HG02943 (cell line): ENCODE results near the gene ELP4.
"Not testable (repeated sequence)": the region's sequence is repeated elsewhere in the genome, so short reads cannot be mapped to it uniquely, and the experiment has no call there.

ENCODE experiments used
- ATAC-seq: cut with Tn5 transposase; IDR thresholded peaks from one replicate; pipeline ENCODE4 v1.9.1; 2021; ENCODE audit warnings: mild to moderate bottlenecking, low read depth, moderate library complexity; ENCODE audit not compliant: unreplicated experiment

The ELP4 gene, protein sequence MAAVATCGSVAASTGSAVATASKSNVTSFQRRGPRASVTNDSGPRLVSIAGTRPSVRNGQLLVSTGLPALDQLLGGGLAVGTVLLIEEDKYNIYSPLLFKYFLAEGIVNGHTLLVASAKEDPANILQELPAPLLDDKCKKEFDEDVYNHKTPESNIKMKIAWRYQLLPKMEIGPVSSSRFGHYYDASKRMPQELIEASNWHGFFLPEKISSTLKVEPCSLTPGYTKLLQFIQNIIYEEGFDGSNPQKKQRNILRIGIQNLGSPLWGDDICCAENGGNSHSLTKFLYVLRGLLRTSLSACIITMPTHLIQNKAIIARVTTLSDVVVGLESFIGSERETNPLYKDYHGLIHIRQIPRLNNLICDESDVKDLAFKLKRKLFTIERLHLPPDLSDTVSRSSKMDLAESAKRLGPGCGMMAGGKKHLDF

GRCh38 chr11:31509429-31510345 is at the start of gene ELP4, which contains the start of gene IMMP1L:
Gene ELP4 (plus strand): TSS chr11:31509767. CDS start chr11:31509785, 18 bp downstream.
Gene IMMP1L (minus strand): TSS chr11:31509622. CDS start chr11:31463276, 46,346 bp downstream.
- ATAC-seq: peak; percentile 100

DNA sequence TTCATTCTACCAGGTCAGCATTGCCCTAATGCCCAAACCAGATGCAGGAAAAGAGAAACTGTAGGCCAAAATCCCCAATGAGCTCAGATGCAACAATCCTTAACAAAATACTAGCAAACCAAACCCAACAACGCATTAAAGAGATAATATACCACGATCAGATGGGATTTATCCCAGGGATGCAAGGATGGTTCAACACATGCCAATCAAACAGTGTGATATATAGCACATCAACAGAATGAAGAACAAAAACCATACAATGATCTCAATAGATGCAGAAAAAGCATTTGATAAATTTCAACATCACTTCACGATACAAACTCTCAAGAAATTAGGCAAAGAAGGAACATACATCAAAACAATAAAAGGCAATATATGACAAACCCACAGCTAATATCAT is 45.1 kb upstream of the ELP4 start:
- ATAC-seq: no peak

- ATAC-seq: no peak
These were observed 35.5 kb upstream of the ELP4 start for GRCh38 chr11:31474083-31474482.

DNA sequence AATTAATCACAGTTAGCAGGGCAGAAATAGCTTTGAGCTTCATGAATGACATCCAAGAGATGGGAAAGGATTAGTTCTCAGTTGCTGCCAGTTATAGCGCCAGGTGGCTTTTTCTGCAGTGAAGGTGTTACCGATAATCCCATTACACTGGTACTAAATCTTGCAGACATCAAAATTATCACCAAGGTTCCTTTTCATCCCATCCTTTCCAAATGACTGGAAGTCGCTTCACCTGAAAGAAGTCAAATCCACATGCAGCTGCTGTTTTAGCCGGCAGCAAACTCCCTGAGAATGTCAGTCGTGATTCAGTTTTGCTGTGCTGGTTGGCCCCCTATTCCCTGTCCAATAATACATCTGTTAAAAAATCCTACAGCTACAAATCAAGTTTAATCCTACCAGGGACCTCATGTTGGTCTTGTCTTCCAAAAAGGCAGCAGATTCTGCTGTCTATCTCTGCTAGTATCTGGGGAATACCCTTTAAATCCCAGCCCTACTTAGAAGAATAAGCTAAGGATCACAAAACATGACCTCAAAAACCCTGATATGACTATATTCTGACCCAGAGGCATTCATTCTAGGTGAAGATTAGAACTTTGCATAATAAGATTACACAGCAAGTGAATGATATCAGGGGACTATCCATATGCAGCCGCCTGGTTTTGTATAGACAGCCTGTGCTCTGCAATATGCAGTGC is 31.9 kb upstream of the ELP4 start:
- ATAC-seq: no peak

- no peak for ATAC-seq
These were observed 31.4 kb upstream of the ELP4 start for GRCh38 chr11:31478223-31478590.

DNA sequence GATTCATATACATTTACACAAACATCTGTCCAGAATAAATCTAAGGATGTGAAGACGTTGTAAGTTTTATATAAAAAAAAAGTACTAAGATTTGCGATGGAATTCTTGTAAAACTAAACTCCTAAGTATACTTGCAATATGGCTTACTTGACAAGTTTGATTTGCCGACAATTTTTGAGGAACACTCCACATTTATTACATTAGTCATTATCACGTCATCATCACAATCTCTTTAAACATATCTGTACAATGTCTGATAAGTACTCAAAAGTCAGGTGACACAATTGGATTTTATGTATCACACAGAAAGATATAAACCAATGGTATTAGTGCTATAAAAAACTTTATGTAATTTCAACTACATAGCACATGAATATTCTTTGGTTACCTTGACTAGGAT is 30.5 kb upstream of the ELP4 start:
- no peak for ATAC-seq

- no peak for ATAC-seq
These were observed 28.6 kb upstream of the ELP4 start for GRCh38 chr11:31480930-31481329.

- no peak for ATAC-seq
These were observed 25.1 kb upstream of the ELP4 start for GRCh38 chr11:31484497-31484896.

DNA sequence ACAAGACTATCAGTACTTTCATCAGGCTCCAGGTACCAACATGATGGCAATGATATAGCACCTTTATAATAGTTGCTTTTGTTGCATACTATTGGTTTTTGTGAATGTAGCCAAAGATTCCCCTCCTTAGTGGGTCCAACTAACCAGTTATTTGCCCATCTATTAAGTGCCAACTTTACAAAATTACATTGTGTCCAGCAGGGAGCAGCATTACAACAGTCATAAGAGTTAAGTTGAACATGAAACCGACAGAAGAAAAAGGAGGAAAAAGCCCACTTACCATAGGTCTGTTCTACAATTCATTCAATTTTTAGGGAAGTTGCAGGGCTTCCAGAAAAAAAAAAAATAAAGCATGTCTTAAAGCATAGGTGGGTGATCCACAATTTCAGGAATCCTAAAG is 21.7 kb upstream of the ELP4 start:
- ATAC-seq: no peak

DNA sequence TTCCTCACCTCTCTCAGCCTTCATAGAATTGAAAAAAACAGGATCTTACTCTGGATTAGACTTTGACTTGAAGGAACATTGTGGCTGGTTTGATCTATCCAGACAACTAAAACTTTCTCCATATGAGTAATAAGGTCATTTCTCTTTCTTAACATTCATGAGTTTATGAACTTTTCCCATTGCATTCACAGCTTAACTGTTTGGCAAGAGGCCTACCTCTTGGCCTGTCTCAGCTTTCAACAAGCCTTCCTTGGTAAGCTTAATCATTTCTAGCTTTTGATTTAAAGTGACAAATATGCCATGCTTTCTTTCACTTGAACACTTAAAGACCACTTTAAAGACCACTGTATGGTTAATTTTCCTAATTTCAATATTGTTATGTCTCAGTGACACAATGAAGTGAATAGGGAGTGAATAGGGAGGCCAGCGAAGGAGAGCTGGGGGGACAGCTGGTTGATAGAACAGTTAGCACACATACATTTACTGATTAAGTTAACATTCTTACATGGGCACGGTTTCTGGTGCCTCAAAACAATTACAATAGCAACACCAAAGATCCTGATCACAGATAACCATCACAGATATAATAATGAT is 17.1 kb upstream of the ELP4 start:
- no peak for ATAC-seq

- ATAC-seq: no peak
These were observed 16.3 kb upstream of the ELP4 start for GRCh38 chr11:31493235-31493634.

DNA sequence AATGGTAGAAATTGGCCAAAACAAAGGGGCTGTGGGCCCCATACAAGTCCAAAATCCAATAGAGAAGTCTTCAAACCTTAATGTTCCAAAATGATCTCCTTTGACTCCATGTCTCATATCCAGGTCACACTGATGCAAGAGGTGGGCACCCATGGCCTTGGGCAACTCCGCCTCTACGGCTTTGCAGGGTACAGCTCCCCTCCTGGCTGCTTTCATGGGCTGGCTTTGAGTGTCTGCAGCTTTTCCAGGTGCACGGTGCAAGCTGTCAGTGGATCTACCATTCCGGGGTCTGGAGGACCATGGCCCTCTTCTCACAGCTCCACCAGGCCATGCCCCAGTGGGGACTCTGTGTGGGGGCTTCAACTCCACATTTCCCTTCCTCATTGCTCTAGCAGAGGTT is 15.8 kb upstream of the ELP4 start:
- ATAC-seq: not testable (repeated sequence)

DNA sequence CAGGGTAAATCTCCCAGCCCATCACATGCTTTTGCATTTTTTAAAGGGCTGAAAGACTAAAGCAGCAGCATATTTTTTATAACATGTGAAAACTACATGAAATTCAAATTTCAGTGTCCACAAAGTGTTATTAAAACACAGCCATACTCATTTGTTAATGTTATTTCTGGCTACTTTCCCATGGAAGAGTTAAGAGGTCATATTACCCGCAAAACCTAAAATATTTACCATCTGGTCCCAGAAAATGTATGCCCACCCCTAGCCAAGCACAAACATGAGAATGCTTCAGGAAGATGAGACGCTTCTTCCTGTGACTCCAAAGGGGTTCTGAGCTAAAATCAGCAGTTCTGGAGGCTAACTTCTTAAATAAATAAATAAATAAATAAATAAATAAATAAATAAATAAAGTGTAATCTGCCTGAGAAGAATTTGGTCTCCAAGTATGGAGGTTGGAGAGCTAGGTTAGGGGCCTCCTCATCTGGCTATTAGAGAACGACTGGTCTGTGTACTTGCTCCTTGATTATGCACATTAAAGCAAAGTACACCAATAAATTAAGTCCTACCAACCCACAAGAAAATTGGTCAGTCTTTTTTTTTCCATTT is 9.9 kb upstream of the ELP4 start:
- no peak for ATAC-seq

- no peak for ATAC-seq
These were observed 9.0 kb upstream of the ELP4 start for GRCh38 chr11:31500560-31500959.

GRCh38 chr11:31509051-31509428 is 527 bp upstream of the ELP4 start:
- peak; percentile 13 for ATAC-seq

DNA sequence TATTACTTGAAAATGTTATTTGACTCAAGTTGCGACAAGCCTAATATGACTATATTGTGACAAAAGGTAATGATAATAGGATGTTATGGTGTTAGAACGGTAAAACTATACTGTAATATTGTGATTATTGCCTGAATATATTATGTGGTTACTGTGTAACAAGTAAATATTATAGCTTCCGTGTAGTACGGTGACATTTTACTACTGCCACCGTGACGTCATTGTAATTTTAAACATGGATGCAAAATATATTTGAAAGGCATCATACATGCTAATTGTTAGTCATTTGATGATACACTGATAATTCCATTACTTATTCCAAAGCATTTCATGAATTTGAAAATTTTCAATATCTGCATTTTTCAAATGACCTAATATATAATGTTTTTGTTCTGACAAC is 2.5 kb downstream of the ELP4 start:
- no peak for ATAC-seq

DNA sequence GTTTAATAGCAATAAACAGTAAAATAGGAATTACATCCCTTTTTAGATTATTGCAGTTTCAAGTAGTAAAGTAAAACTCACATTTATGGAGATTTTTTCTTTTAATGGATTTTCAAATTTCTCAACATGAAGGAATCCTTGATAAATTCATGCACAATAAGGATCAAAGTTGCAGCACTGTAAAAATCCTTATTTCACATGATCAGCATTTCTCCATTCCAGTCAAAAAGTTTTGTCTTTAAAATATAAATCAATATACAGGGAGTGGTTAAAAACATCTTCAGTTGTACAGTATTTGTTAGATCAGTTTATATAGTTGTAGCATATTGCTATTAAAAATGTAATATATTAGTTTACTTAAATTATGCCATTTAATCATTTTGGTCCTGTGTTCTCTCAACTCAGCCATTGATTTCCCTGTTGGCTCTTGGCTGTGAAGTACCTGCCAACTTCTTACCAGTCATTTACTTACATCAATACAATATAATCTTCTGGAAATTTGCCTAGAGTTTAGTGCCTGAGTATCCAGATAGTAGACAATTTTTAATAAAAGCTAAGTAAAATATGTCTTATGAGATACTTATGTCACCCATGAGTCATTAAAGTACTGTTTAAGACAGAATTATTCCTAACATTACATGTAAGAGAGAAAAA is 12.1 kb downstream of the ELP4 start:
- ATAC-seq: no peak

DNA sequence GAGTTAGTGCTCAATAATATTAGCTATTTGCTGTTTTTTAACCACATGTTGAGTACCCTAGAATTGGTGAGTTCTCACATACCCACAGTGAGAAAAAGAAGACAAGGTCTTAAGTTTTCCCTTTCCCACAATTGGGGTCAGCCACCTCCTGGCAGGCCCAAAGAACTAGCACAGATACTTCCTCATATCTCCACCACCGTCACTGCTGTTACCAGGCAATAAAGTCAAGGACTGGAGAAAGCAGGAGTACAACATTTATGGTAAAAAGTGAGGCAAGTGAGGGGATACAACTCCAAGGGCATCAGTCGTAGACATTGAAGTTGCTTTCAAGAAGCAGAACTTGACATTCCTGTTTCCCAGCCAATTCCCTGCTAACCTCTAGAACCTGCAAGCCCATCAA is 19.6 kb downstream of the ELP4 start:
- no peak for ATAC-seq

- no peak for ATAC-seq
These were observed 20.1 kb downstream of the ELP4 start for GRCh38 chr11:31529701-31530100.

DNA sequence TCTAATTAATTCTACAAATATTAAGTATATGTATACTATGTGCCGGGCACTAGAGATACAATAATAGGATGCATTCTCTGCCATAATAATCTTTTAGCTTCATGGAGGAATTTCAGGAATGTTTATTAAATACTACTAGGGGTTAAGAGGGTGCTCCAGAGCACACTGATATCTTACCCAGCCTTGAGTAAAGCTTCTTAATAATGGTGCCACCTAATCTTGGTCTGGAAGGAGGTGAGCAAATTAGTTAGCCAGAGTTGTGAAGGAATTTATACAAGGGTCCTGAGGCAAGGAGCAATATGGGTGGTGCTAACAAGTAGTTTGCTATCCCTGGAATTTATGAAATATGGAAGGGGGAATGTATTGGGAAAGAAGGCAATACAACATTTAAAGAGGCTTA is 21.7 kb downstream of the ELP4 start:
- no peak for ATAC-seq
